KMS-11 (cell line): ENCODE measurements around the gene TLR5.

Experiments used
- H2AFZ ChIP-seq: fragments of 200-600 bp; sonication (generic); 2 replicates; pipeline ENCODE4 v1.6.1; 2016; ENCODE audit warnings: antibody characterized with exemption, mixed run types, low read depth
- H3K27ac ChIP-seq: fragments of 200-600 bp; sonication (generic); 2 replicates; pipeline ENCODE4 v1.6.1; 2016; ENCODE audit warnings: mild to moderate bottlenecking, mixed run types
- H3K27me3 ChIP-seq: fragments of 200-600 bp; sonication (generic); 2 replicates; pipeline ENCODE4 v1.6.1; 2017; ENCODE audit warnings: mild to moderate bottlenecking, low read depth, mixed run types, moderate library complexity; ENCODE audit not compliant: insufficient read depth
- H3K36me3 ChIP-seq: fragments of 200-600 bp; sonication (generic); 2 replicates; pipeline ENCODE4 v1.6.1; 2017; ENCODE audit warnings: mild to moderate bottlenecking, mixed run types; ENCODE audit not compliant: insufficient read depth
- H3K4me1 ChIP-seq: fragments of 200-600 bp; sonication (generic); 2 replicates; pipeline ENCODE4 v1.6.1; 2016; ENCODE audit warnings: mild to moderate bottlenecking, low read depth, mixed run types; ENCODE audit not compliant: poor library complexity, severe bottlenecking
- H3K4me2 ChIP-seq: fragments of 200-600 bp; sonication (generic); 2 replicates; pipeline ENCODE4 v1.7.0; 2016; ENCODE audit warnings: mild to moderate bottlenecking, mixed run types
- H3K4me3 ChIP-seq: fragments of 200-600 bp; sonication (generic); IDR thresholded peaks from 2 replicates; pipeline ENCODE4 v1.6.1; 2017; ENCODE audit warnings: low read depth, low read length, mixed read lengths; ENCODE audit not compliant: insufficient read depth
- H3K79me2 ChIP-seq: fragments of 200-600 bp; sonication (generic); 2 replicates; pipeline ENCODE4 v1.6.1; 2016; ENCODE audit warnings: low read depth, mixed run types; ENCODE audit not compliant: insufficient read depth
- H3K9ac ChIP-seq: fragments of 200-600 bp; sonication (generic); 2 replicates; pipeline ENCODE4 v1.6.1; 2016; ENCODE audit warnings: mild to moderate bottlenecking, mixed run types
- H4K20me1 ChIP-seq: fragments of 200-600 bp; sonication (generic); 2 replicates; pipeline ENCODE4 v1.6.1; 2016; ENCODE audit warnings: mild to moderate bottlenecking, mixed run types; ENCODE audit not compliant: insufficient read depth
- TF ChIP-seq, protein P1 (sequence below): fragments of 200-600 bp; sonication (generic); conservative IDR thresholded peaks from 2 replicates; pipeline ENCODE4 v1.6.1; 2017; ENCODE audit warnings: low read depth, mild to moderate bottlenecking, antibody characterized with exemption, low read length, moderate library complexity, mixed read lengths

The TLR5 gene

DNA sequence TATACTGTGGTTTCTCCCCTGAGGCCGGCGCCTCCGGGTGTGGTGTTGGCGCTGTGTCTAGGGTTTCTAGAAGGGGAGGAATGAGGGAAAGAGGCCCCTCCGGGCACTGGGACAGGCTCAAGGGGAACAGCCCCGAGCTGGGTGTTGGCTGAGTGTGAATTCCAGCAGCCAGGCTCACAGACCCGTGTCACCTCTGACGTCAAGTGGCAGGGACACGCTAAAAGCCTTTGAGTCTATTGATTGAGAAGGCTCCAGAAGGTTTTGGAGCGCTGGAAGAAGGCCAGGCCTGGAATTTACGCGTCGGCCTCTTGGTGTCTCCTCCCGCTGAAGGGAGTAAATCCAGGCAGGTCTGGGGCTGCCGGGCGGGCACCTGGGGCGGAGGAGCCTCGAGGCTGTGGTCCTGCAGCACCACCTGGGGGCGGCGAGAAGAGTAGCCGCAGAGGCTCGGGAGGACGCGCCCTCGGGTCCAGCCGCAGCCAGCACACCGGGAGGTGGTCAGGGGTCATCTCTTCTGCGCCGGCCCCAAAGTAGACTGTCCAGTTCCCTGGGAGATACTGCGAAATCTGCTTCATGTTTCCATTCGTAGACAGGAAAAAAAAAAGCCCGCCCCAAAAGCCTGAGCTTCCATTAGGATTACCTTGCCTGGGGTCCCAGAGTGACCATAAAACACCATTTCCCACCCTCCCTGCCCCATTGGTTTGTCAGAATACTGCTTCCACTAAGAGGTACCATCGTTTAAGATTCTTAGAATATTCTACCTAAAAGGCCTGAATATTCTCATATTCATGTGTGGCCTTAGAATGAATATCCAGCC is 61.7 kb downstream of the TLR5 start:
- no peaks in the 10 kb centered on the region for H4K20me1 ChIP-seq
- peak overlapping the region; percentile 45 for H2AFZ ChIP-seq
- H3K27me3 ChIP-seq = no peaks in the 10 kb centered on the region
- TF ChIP-seq, protein P1, sequence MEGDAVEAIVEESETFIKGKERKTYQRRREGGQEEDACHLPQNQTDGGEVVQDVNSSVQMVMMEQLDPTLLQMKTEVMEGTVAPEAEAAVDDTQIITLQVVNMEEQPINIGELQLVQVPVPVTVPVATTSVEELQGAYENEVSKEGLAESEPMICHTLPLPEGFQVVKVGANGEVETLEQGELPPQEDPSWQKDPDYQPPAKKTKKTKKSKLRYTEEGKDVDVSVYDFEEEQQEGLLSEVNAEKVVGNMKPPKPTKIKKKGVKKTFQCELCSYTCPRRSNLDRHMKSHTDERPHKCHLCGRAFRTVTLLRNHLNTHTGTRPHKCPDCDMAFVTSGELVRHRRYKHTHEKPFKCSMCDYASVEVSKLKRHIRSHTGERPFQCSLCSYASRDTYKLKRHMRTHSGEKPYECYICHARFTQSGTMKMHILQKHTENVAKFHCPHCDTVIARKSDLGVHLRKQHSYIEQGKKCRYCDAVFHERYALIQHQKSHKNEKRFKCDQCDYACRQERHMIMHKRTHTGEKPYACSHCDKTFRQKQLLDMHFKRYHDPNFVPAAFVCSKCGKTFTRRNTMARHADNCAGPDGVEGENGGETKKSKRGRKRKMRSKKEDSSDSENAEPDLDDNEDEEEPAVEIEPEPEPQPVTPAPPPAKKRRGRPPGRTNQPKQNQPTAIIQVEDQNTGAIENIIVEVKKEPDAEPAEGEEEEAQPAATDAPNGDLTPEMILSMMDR = peak; percentile 84
- peak overlapping the region; percentile 43 for H3K4me3 ChIP-seq
- H3K36me3 ChIP-seq = no peaks in the 10 kb centered on the region
- no peaks in the 10 kb centered on the region for H3K79me2 ChIP-seq
- no peaks in the 10 kb centered on the region for H3K4me1 ChIP-seq
- peak overlapping the region; percentile 28; the same call in 1 of the 2 replicates for H3K9ac ChIP-seq
- peak overlapping the region; percentile 33 for H3K4me2 ChIP-seq
- H3K27ac ChIP-seq = peak overlapping the region; percentile 34

DNA sequence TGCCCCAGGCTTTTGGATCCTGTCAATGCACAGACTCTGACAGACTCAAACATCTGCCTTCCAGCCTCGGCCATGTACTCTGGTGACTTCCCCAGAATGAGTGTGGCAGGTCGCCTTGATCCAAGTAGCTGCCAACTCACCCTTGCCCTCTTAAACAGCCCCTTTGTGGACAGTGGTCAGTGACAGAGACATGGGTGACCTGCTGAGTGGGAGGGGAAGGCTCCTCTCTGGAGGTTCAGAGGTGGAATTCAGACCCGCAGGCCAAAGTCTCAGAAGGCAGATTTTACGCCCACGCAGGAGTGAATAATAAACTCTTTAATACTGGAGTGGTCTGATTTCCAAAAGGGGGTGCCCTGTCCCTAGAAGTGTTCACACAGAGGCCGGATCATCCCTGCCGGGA is 63.5 kb downstream of the TLR5 start:
- H3K27me3 ChIP-seq = no peaks in the 10 kb centered on the region
- TF ChIP-seq, protein P1 = no peak
- no peak overlapping the region for H3K27ac ChIP-seq
- H3K36me3 ChIP-seq = no peaks in the 10 kb centered on the region
- H3K4me3 ChIP-seq = no peak overlapping the region
- no peaks in the 10 kb centered on the region for H4K20me1 ChIP-seq
- no peak overlapping the region for H2AFZ ChIP-seq
- no peak overlapping the region for H3K9ac ChIP-seq
- no peak overlapping the region for H3K4me2 ChIP-seq
- H3K4me1 ChIP-seq = no peaks in the 10 kb centered on the region
- H3K79me2 ChIP-seq = no peaks in the 10 kb centered on the region

DNA sequence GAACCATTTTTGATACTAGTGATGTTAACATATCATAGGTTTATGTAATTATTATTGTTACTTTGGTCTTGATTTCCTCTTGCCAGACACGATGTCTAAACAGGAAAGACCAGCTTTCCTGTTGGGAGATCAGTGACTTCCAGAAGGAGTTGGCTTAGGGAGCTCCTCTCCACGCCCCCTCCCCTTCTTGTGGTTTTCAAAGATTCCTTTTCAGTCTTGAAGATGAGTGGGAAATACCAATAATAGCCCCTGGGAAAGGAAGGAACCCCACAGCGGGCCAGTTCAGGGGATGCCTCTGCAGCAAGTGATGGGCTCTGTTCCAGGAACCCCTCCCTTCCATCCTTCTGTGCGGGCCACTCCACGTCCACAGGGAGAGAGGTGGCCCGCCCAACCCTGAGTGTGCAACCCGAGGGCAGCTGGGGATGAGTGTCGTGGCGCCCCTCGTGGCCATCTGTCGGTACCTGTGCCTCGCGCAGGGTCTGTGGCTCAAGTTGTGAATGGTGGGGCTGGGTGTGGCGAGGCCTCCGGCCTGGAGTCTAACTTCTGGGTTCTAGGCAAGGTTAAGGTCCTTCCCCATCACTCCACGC is 65.7 kb downstream of the TLR5 start:
- Histone ChIP-seq H3K79me2 (no peaks in the 10 kb centered on the region), H4K20me1 (no peaks in the 10 kb centered on the region), H3K27ac (no peak overlapping the region), H3K4me1 (no peaks in the 10 kb centered on the region), H3K9ac (no peak overlapping the region), H2AFZ (no peak overlapping the region), H3K27me3 (no peaks in the 10 kb centered on the region), H3K36me3 (no peaks in the 10 kb centered on the region), H3K4me2 (no peak overlapping the region), H3K4me3 (no peak overlapping the region)
- TF ChIP-seq, protein P1 = no peak

DNA sequence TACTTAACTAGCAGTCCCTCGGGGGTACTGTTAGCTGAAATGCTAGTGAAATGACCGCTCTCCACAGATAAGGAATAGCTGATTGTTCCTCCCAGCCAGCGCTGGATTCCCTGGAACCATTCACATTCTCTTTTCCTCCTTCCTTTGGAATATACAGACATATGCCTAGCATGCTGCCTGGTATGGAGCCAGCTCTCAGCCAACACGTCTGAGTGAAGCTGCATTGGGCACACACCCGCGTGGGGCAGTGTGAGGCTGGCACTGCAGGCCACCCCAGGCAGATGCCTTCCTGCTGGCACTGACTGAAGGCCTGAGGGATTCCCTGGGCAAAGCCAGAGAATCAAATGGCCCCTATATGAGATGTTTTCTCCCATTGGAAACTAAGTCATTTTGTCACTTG is 66.7 kb downstream of the TLR5 start:
- Histone ChIP-seq H4K20me1 (no peaks in the 10 kb centered on the region), H3K27me3 (no peaks in the 10 kb centered on the region), H3K4me3 (no peak overlapping the region), H3K27ac (no peak overlapping the region), H3K9ac (no peak overlapping the region), H3K4me2 (no peak overlapping the region), H3K4me1 (no peaks in the 10 kb centered on the region), H3K36me3 (no peaks in the 10 kb centered on the region), H3K79me2 (no peaks in the 10 kb centered on the region), H2AFZ (no peak overlapping the region)
- TF ChIP-seq, protein P1 = no peak
